Naive thymus-derived CD4-positive, alpha-beta T cell (primary cell): ENCODE data around the gene HEATR5A. TPM values are rescaled to one million over a fixed set of nuclear protein-coding genes. Genes with fewer than 3 reads are reported as not detected.
"Not testable (repeated sequence)": the region's sequence is repeated elsewhere in the genome, so short reads cannot be mapped to it uniquely, and the experiment has no call there.

Experiments
- ATAC-seq: fragments of 150-1000 bp; cut with Tn5 transposase; 2 replicates; pipeline ENCODE4 v1.10.0; 2021; ENCODE audit warnings: mild to moderate bottlenecking, moderate library complexity
- CTCF ChIA-PET: fragments of 350-600 bp; sonication (Branson Sonifier 250); formaldehyde crosslinking; loops from one replicate; lab custom pipeline; 2021; ENCODE audit warnings: antibody characterized with exemption; lab: Charles Lee
- POLR2A ChIA-PET: fragments of 350-600 bp; sonication (Branson Sonifier 250); formaldehyde crosslinking; loops from one replicate; lab custom pipeline; 2021; ENCODE audit warnings: antibody characterized with exemption, inconsistent platforms; lab: Charles Lee
- DNase-seq, 9 donors: peaks; one replicate each; pipeline versions ENCODE4 v3.0.0 to v3.0.0-alpha.2; 2020 to 2022; ENCODE audit warnings: mixed read lengths in 1 of 9
- H3K27ac ChIP-seq: one replicate; pipeline ENCODE4 v1.7.0; 2013; ENCODE audit warnings: mild to moderate bottlenecking, low read depth, low read length, moderate library complexity
- H3K27me3 ChIP-seq, 2 donors: one replicate each; pipeline ENCODE4 v1.7.0; 2013; ENCODE audit warnings: low read length in 2 of 2, mild to moderate bottlenecking in 2 of 2, moderate library complexity in 2 of 2; ENCODE audit not compliant: control insufficient read depth in 2 of 2, insufficient read depth in 2 of 2
- H3K36me3 ChIP-seq, 3 experiments: 1 replicate in 2 of 3; 2 replicates in 1 of 3; pipeline ENCODE4 v1.7.0; 2013; ENCODE audit warnings: low read length in 3 of 3, mild to moderate bottlenecking in 3 of 3, moderate library complexity in 1 of 3; ENCODE audit not compliant: insufficient read depth in 3 of 3, control insufficient read depth in 2 of 3
- H3K4me1 ChIP-seq, 2 donors: one replicate each; pipeline ENCODE4 v1.7.0; 2013; ENCODE audit warnings: low read length in 2 of 2, mild to moderate bottlenecking in 2 of 2, moderate library complexity in 1 of 2; ENCODE audit not compliant: control insufficient read depth in 2 of 2, insufficient read depth in 2 of 2
- H3K4me3 ChIP-seq: 2 replicates; pipeline ENCODE4 v1.7.0; 2013; ENCODE audit warnings: mild to moderate bottlenecking, low read length
- H3K9me3 ChIP-seq, 3 experiments: 1 replicate in 2 of 3; 2 replicates in 1 of 3; pipeline ENCODE4 v1.7.0; 2013; ENCODE audit warnings: low read length in 3 of 3; ENCODE audit not compliant: control insufficient read depth in 2 of 3
- H3K27ac Mint-ChIP-seq, 9 donors: one replicate each; pipeline ENCODE4 v1.8.0; 2020 to 2022; ENCODE audit warnings: mixed read lengths in 9 of 9, mild to moderate bottlenecking in 8 of 9, moderate library complexity in 5 of 9, inconsistent platforms in 2 of 9
- H3K27me3 Mint-ChIP-seq, 5 donors: one replicate each; pipeline ENCODE4 v1.8.0; 2021 to 2022; ENCODE audit warnings: mixed read lengths in 5 of 5, mild to moderate bottlenecking in 1 of 5
- H3K36me3 Mint-ChIP-seq, 5 donors: one replicate each; pipeline ENCODE4 v1.8.0; 2020 to 2022; ENCODE audit warnings: mixed read lengths in 5 of 5, mild to moderate bottlenecking in 3 of 5, inconsistent platforms in 1 of 5
- H3K4me1 Mint-ChIP-seq, 7 donors: one replicate each; pipeline ENCODE4 v1.8.0; 2020 to 2022; ENCODE audit warnings: mixed read lengths in 7 of 7, mild to moderate bottlenecking in 3 of 7, inconsistent platforms in 1 of 7
- H3K4me3 Mint-ChIP-seq, 10 donors: one replicate each; pipeline ENCODE4 v1.8.0; 2020 to 2022; ENCODE audit warnings: mild to moderate bottlenecking in 10 of 10, mixed read lengths in 10 of 10, moderate library complexity in 6 of 10, inconsistent platforms in 2 of 10
- H3K9me3 Mint-ChIP-seq, 11 donors: one replicate each; pipeline ENCODE4 v1.8.0; 2020 to 2022; ENCODE audit warnings: mixed read lengths in 11 of 11, mild to moderate bottlenecking in 4 of 11, inconsistent platforms in 1 of 11, moderate library complexity in 1 of 11
- intact Hi-C, 2 donors: fragments of 100-400 bp; cut with micrococcal nuclease; formaldehyde crosslinking; loops; one replicate each; pipeline ENCODE4 v1.15.1; 2023
- polyA plus RNA-seq, 2 donors: library from polyadenylated mRNA; unstranded; fragments of 300-500 nt; fragmentation: Illumina TruSeq; gene quantifications; one replicate each; pipeline ENCODE4 v1.2.3, GENCODE V29; 2021
- total RNA-seq, 6 experiments: library from RNA in 5 of 6; stranded (reverse) in 5 of 6; gene quantifications; 1 replicate in 5 of 6; 2 replicates in 1 of 6; pipeline ENCODE4 v1.2.3 and lab custom pipeline; 2021 to 2026

Gene HEATR5A
- total and polyA plus RNA-seq, 7 experiments from 2014 or later = 5.6 to 14.4 (median 12.7) TPM

- intact Hi-C loops = loop anchor here in 1 of 2 donors (5.0 kb wide), 2 partner anchors 38 to 73 kb away; no protein-coding TSS in a partner anchor
- H3K4me1 ChIP-seq, H3K4me3 ChIP-seq, H3K27me3 ChIP-seq, POLR2A ChIA-PET, H3K27ac ChIP-seq, H3K27me3 Mint-ChIP-seq, H3K4me3 Mint-ChIP-seq, H3K36me3 ChIP-seq, H3K9me3 ChIP-seq, ATAC-seq, H3K27ac Mint-ChIP-seq, DNase-seq, H3K9me3 Mint-ChIP-seq: not testable (repeated sequence)
- H3K4me1 Mint-ChIP-seq = peaks cover 0 to 15% (median 0%) of the 10 kb centered on the region in 7 donors
- H3K36me3 Mint-ChIP-seq = peaks cover 0 to 30% (median 25%) of the 10 kb centered on the region in 5 donors
- CTCF ChIA-PET = interaction anchor here (0.6 kb wide), 1 partner anchor 496 kb away, joined by 3 read pairs; no protein-coding TSS in a partner anchor
Observed at GRCh38 chr14:31379125-31379947, 41.0 kb downstream of the HEATR5A start.

- DNase-seq (no peak), ATAC-seq (no peak)
- Mint-ChIP-seq H3K27ac (peak overlapping the region in 2 of 9 donors; percentile 18 to 42), H3K4me3 (no peak overlapping the region), H3K27me3 (no peaks in the 10 kb centered on the region), H3K4me1 (peaks cover 0 to 17% (median 0%) of the 10 kb centered on the region in 7 donors), H3K36me3 (peaks cover 0 to 35% (median 24%) of the 10 kb centered on the region in 5 donors), H3K9me3 (no peaks in the 10 kb centered on the region)
- CTCF ChIA-PET = no interaction called here
- Histone ChIP-seq H3K27ac (no peak overlapping the region), H3K9me3 (no peaks in the 10 kb centered on the region), H3K36me3 (peaks cover 0 to 4% (median 0%) of the 10 kb centered on the region in 3 experiments), H3K4me3 (no peak overlapping the region), H3K27me3 (no peaks in the 10 kb centered on the region), H3K4me1 (no peaks in the 10 kb centered on the region)
- intact Hi-C loops = loop anchor here in 1 of 2 donors (5.0 kb wide), 2 partner anchors 40 to 75 kb away; no protein-coding TSS in a partner anchor
- POLR2A ChIA-PET = no interaction called here
Observed at GRCh38 chr14:31377433-31377832, 42.9 kb downstream of the HEATR5A start.

- POLR2A ChIA-PET = interaction anchor here (0.7 kb wide), 1 partner anchor 318 kb away, joined by 5 read pairs; no protein-coding TSS in a partner anchor
Observed at GRCh38 chr14:31371646-31372045, 48.7 kb downstream of the HEATR5A start.

GRCh38 chr14:31363331-31364073, 56.8 kb downstream of the HEATR5A start:
- no peak overlapping the region for H3K4me3 ChIP-seq
- H3K36me3 ChIP-seq = no peaks in the 10 kb centered on the region
- Mint-ChIP-seq H3K4me3 (no peak overlapping the region), H3K27ac (peak overlapping the region in 1 of 9 donors; percentile 32), H3K9me3 (no peaks in the 10 kb centered on the region), H3K36me3 (peaks cover 0 to 9% (median 8%) of the 10 kb centered on the region in 5 donors), H3K27me3 (no peaks in the 10 kb centered on the region), H3K4me1 (no peaks in the 10 kb centered on the region)
- DNase-seq = no peak
- ChIA-PET POLR2A (interaction anchor here (0.5 kb wide), 1 partner anchor 339 kb away, joined by 3 read pairs; no protein-coding TSS in a partner anchor), CTCF (interaction anchor here (0.6 to 0.7 kb wide), 2 partner anchors 164 to 334 kb away, joined by 3 to 4 read pairs; no protein-coding TSS in a partner anchor)
- no peak overlapping the region for H3K27ac ChIP-seq
- intact Hi-C loops = no loop called here
- H3K27me3 ChIP-seq = no peaks in the 10 kb centered on the region
- H3K9me3 ChIP-seq = no peaks in the 10 kb centered on the region
- ATAC-seq = no peak
- H3K4me1 ChIP-seq = no peaks in the 10 kb centered on the region

More at GRCh38 chr14:31371646-31372045, 48.7 kb downstream of the HEATR5A start:
- intact Hi-C loops = no loop called here
- Histone ChIP-seq H3K4me1 (no peaks in the 10 kb centered on the region), H3K9me3 (no peaks in the 10 kb centered on the region), H3K27me3 (no peaks in the 10 kb centered on the region), H3K4me3 (no peak overlapping the region), H3K27ac (no peak overlapping the region), H3K36me3 (peaks cover 0 to 4% (median 0%) of the 10 kb centered on the region in 3 experiments)
- CTCF ChIA-PET = no interaction called here
- H3K36me3 Mint-ChIP-seq = peaks cover 0 to 31% (median 13%) of the 10 kb centered on the region in 5 donors
- H3K27ac Mint-ChIP-seq = peak overlapping the region in 5 of 9 donors; percentile 1 to 78 (median 17)
- H3K9me3 Mint-ChIP-seq = no peaks in the 10 kb centered on the region
- peaks cover 0 to 12% (median 7%) of the 10 kb centered on the region in 7 donors for H3K4me1 Mint-ChIP-seq
- no peak overlapping the region for H3K4me3 Mint-ChIP-seq
- H3K27me3 Mint-ChIP-seq = no peaks in the 10 kb centered on the region
- DNase-seq (no peak), ATAC-seq (peak; percentile 40)

- no peaks in the 10 kb centered on the region for H3K4me1 Mint-ChIP-seq
- ChIA-PET POLR2A (no interaction called here), CTCF (interaction anchor here (0.6 kb wide), 1 partner anchor 164 kb away, joined by 4 read pairs; no protein-coding TSS in a partner anchor)
- Histone ChIP-seq H3K27ac (no peak overlapping the region), H3K27me3 (no peaks in the 10 kb centered on the region), H3K36me3 (no peaks in the 10 kb centered on the region), H3K9me3 (no peaks in the 10 kb centered on the region), H3K4me1 (no peaks in the 10 kb centered on the region), H3K4me3 (no peak overlapping the region)
- intact Hi-C loops = no loop called here
- DNase-seq (no peak), ATAC-seq (no peak)
- peaks cover 0 to 11% (median 8%) of the 10 kb centered on the region in 5 donors for H3K36me3 Mint-ChIP-seq
- H3K9me3 Mint-ChIP-seq = no peaks in the 10 kb centered on the region
- no peak overlapping the region for H3K4me3 Mint-ChIP-seq
- H3K27me3 Mint-ChIP-seq = no peaks in the 10 kb centered on the region
- peak overlapping the region in 1 of 9 donors; percentile 9 for H3K27ac Mint-ChIP-seq
Observed at GRCh38 chr14:31362746-31363145, 57.6 kb downstream of the HEATR5A start.

GRCh38 chr14:31361761-31362160, 58.6 kb downstream of the HEATR5A start:
- H3K4me1 Mint-ChIP-seq, H3K27me3 Mint-ChIP-seq, H3K27me3 ChIP-seq, CTCF ChIA-PET, H3K9me3 Mint-ChIP-seq, POLR2A ChIA-PET, H3K4me1 ChIP-seq, intact Hi-C loops, H3K4me3 ChIP-seq, ATAC-seq, DNase-seq, H3K27ac Mint-ChIP-seq, H3K9me3 ChIP-seq, H3K36me3 ChIP-seq, H3K27ac ChIP-seq, H3K4me3 Mint-ChIP-seq: not testable (repeated sequence)
- peaks cover 0 to 10% (median 5%) of the 10 kb centered on the region in 5 donors for H3K36me3 Mint-ChIP-seq
